ENCODE measurements around the gene MICA. TPM values are rescaled to one million over a fixed set of nuclear protein-coding genes. Genes with fewer than 3 reads are reported as not detected.

MICA gene
- total RNA-seq: 41.6 and 42.5 TPM in 2 replicates

DNA sequence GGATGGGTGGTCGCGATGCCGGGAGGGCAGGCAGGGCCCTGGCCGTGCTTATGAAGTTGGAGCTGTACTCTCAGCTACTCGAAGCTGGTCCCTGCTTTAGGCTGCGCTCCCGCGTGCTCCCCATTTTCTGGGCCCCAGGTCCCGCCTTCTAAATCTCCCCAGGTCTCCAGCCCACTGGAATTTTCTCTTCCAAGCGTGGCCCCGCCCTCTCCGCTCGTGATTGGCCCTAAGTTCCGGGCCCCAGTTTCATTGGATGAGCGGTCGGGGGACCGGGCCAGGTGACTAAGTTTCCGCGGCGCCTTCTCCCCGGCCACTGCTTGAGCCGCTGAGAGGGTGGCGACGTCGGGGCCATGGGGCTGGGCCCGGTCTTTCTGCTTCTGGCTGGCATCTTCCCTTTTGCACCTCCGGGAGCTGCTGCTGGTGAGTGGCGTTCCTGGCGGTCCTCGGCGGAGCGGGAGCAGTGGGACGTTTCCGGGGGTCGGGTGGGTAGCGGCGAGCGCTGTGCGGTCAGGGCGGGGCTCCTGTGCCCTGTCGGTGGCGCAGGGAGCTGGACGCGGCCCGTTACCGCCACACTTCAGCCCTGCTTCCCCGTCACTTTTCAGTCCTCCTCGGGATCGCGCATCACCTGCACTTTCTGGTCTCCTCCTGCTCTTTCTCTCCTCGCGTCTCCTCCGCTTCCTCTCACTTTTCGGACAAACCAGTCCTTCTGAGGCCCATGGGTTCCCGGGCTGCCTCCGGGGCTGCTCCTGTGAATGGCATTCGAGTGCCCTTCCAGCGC, at the start of gene MICA:
TSS of gene MICA (plus strand) at position 313 of the 778 bp plus-strand sequence. CDS start at position 351, 38 bp downstream.

DNA sequence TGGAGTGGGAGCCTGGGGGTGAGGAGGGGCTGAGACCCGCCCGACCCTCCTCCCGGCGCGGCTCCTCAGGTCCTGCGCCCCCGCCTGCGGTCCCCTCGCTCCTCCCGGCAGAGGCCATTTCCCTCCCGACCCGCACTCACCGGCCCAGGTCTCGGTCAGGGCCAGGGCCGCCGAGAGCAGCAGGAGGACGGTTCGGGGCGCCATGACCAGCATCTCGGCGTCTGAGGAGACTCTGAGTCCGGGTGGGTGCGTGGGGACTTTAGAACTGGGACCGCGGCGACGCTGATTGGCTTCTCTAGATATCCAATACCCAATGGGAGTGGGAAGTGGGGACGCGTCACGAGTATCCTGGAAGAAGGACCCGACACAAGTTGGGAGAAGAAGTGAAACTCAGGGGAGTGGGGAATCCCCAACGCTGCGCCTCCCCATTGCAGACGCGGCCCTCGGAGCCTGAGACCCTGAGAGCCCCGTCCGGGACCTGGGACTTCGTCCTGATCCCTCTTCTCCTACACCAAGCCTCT, 46.4 kb upstream of the MICA start, which contains the start of gene HLA-B:
TSS of gene HLA-B (minus strand) at position 234 of the 521 bp plus-strand sequence. CDS start at position 213, 21 bp downstream.

Other genes with a start within 250 kb of the MICA start
- gene CCHCR1, start 245.8 kb upstream of the MICA start, total RNA-seq: 14.2 and 18.2 TPM in 2 replicates
- gene TCF19, start 245.0 kb upstream of the MICA start, total RNA-seq: 9.7 and 17.5 TPM in 2 replicates
- not detected in 2 replicates for gene POU5F1, start 232.9 kb upstream of the MICA start, total RNA-seq
- 215 and 419 TPM in 2 replicates for gene HLA-C, start 131.5 kb upstream of the MICA start, total RNA-seq
- 212 and 305 TPM in 2 replicates for gene HLA-B, start 46.4 kb upstream of the MICA start, total RNA-seq
- gene MICB, start 94.5 kb downstream of the MICA start, total RNA-seq: 11.3 and 15.7 TPM in 2 replicates
- not detected in 2 replicates for gene MCCD1, start 125.4 kb downstream of the MICA start, total RNA-seq
- 296 and 474 TPM in 2 replicates for gene DDX39B, start 138.4 kb downstream of the MICA start, total RNA-seq
- 0.36 and 0.66 TPM in 2 replicates for gene ATP6V1G2, start 143.0 kb downstream of the MICA start, total RNA-seq
- 24.7 and 29.7 TPM in 2 replicates for gene NFKBIL1, start 144.0 kb downstream of the MICA start, total RNA-seq
- gene LTA, start 168.7 kb downstream of the MICA start, total RNA-seq: not detected in 2 replicates
- gene TNF, start 172.0 kb downstream of the MICA start, total RNA-seq: not detected in 2 replicates
- 2.1 and 2.3 TPM in 2 replicates for gene LTB, start 178.8 kb downstream of the MICA start, total RNA-seq
- gene LST1, start 182.7 kb downstream of the MICA start, total RNA-seq: 0.72 and 1.0 TPM in 2 replicates
- not detected in 2 replicates for gene NCR3, start 189.4 kb downstream of the MICA start, total RNA-seq
- not detected in 2 replicates for gene AIF1, start 211.6 kb downstream of the MICA start, total RNA-seq
- gene PRRC2A, start 217.1 kb downstream of the MICA start, total RNA-seq: 31.2 and 39.4 TPM in 2 replicates
- 84.7 and 106 TPM in 2 replicates for gene BAG6, start 249.1 kb downstream of the MICA start, total RNA-seq